ENCODE measurements around the gene TRPC4.

Gene TRPC4

GRCh38 chr13:37747071-37747612 is 122.4 kb downstream of the TRPC4 start:
- Histone ChIP-seq H3K4me2 (ENCODE audit: low read depth, low read length) (no peak overlapping the region), H3K9me3 (replicated peaks; ENCODE audit: insufficient read depth, low read length) (no peaks in the 10 kb centered on the region), H3K9me2 (replicated peaks; ENCODE audit: insufficient read depth, low read length) (no peaks in the 10 kb centered on the region), H3K79me2 (ENCODE audit: low read length) (no peaks in the 10 kb centered on the region), H3K9ac (ENCODE audit: low read length) (no peak overlapping the region), H2AFZ (ENCODE audit: low read length) (no peak overlapping the region), H4K20me1 (ENCODE audit: insufficient read depth, low read length) (no peaks in the 10 kb centered on the region), H3K27ac (ENCODE audit: low read length) (no peak overlapping the region), H3K4me1 (ENCODE audit: low read length) (no peaks in the 10 kb centered on the region), H3K27me3 (replicated peaks; ENCODE audit: insufficient read depth, low read length) (no peaks in the 10 kb centered on the region), H3K4me3 (ENCODE audit: low read length) (no peak overlapping the region), H3K36me3 (replicated peaks; ENCODE audit: insufficient read depth, low read length) (no peaks in the 10 kb centered on the region), H3F3A (ENCODE audit: insufficient read depth, low read length) (no peaks in the 10 kb centered on the region)
- TF ChIP-seq CTCF (IDR thresholded peaks at IDR 0.05; ENCODE audit: low read length) = no peak
- TF ChIP-seq EZH2phosphoT487 (IDR thresholded peaks at IDR 0.05; ENCODE audit: low read length) = no peak
- no peak for TF ChIP-seq EZH2 (optimal IDR thresholded peaks at IDR 0.05; ENCODE audit: low read depth, low read length)
- DNase-seq = no peak

GRCh38 chr13:37741536-37741935 is 128.0 kb downstream of the TRPC4 start:
- no peaks in the 10 kb centered on the region for H3K9me3 ChIP-seq (replicated peaks; ENCODE audit: insufficient read depth, low read length)
- no peaks in the 10 kb centered on the region for H3K36me3 ChIP-seq (replicated peaks; ENCODE audit: insufficient read depth, low read length)
- H3K4me2 ChIP-seq (ENCODE audit: low read depth, low read length) = no peak overlapping the region
- no peaks in the 10 kb centered on the region for H3K4me1 ChIP-seq (ENCODE audit: low read length)
- no peak overlapping the region for H2AFZ ChIP-seq (ENCODE audit: low read length)
- H3K79me2 ChIP-seq (ENCODE audit: low read length) = no peaks in the 10 kb centered on the region
- no peaks in the 10 kb centered on the region for H3K27me3 ChIP-seq (replicated peaks; ENCODE audit: insufficient read depth, low read length)
- H3K9ac ChIP-seq (ENCODE audit: low read length) = no peak overlapping the region
- H3K27ac ChIP-seq (ENCODE audit: low read length) = no peak overlapping the region
- DNase-seq = no peak
- H3K9me2 ChIP-seq (replicated peaks; ENCODE audit: insufficient read depth, low read length) = no peaks in the 10 kb centered on the region
- H3K4me3 ChIP-seq (ENCODE audit: low read length) = no peak overlapping the region
- no peaks in the 10 kb centered on the region for H3F3A ChIP-seq (ENCODE audit: insufficient read depth, low read length)
- TF ChIP-seq CTCF (IDR thresholded peaks at IDR 0.05; ENCODE audit: low read length) (no peak), EZH2 (optimal IDR thresholded peaks at IDR 0.05; ENCODE audit: low read depth, low read length) (no peak), EZH2phosphoT487 (IDR thresholded peaks at IDR 0.05; ENCODE audit: low read length) (no peak)
- H4K20me1 ChIP-seq (ENCODE audit: insufficient read depth, low read length) = no peaks in the 10 kb centered on the region

GRCh38 chr13:37736045-37736444 is 133.5 kb downstream of the TRPC4 start:
- Histone ChIP-seq H3K79me2 (ENCODE audit: low read length) (no peaks in the 10 kb centered on the region), H2AFZ (ENCODE audit: low read length) (no peak overlapping the region), H3K4me2 (ENCODE audit: low read depth, low read length) (no peak overlapping the region), H3K27me3 (replicated peaks; ENCODE audit: insufficient read depth, low read length) (no peaks in the 10 kb centered on the region), H3F3A (ENCODE audit: insufficient read depth, low read length) (no peaks in the 10 kb centered on the region), H3K9ac (ENCODE audit: low read length) (no peak overlapping the region), H3K36me3 (replicated peaks; ENCODE audit: insufficient read depth, low read length) (no peaks in the 10 kb centered on the region), H4K20me1 (ENCODE audit: insufficient read depth, low read length) (no peaks in the 10 kb centered on the region), H3K9me2 (replicated peaks; ENCODE audit: insufficient read depth, low read length) (no peaks in the 10 kb centered on the region), H3K9me3 (replicated peaks; ENCODE audit: insufficient read depth, low read length) (no peaks in the 10 kb centered on the region), H3K4me1 (ENCODE audit: low read length) (no peaks in the 10 kb centered on the region), H3K4me3 (ENCODE audit: low read length) (no peak overlapping the region), H3K27ac (ENCODE audit: low read length) (no peak overlapping the region)
- TF ChIP-seq EZH2phosphoT487 (IDR thresholded peaks at IDR 0.05; ENCODE audit: low read length) = no peak
- no peak for TF ChIP-seq EZH2 (optimal IDR thresholded peaks at IDR 0.05; ENCODE audit: low read depth, low read length)
- no peak for TF ChIP-seq CTCF (IDR thresholded peaks at IDR 0.05; ENCODE audit: low read length)
- no peak for DNase-seq

All from MM.1S (cell line).